Lung (tissue), 12 donors: ENCODE measurements around the gene TSPAN18. TPM values are rescaled to one million over a fixed set of nuclear protein-coding genes. Genes with fewer than 3 reads are reported as not detected.

Experiments
- ATAC-seq: fragments of 200-7000 bp; cut with Tn5 transposase; one replicate; pipeline ENCODE4 v1.9.1; 2020; ENCODE audit warnings: moderate number of reproducible peaks; ENCODE audit not compliant: insufficient read depth, low FRiP score
- DNase-seq, 3 donors: peaks; one replicate each; pipeline ENCODE4 v3.0.0-alpha.2; 2013 to 2017
- H3K27ac ChIP-seq, 2 donors: one replicate each; pipeline ENCODE4 v1.5.1; 2013; ENCODE audit warnings: mild to moderate bottlenecking in 2 of 2, moderate library complexity in 2 of 2, control low read depth in 1 of 2, inconsistent platforms in 1 of 2, low read depth in 1 of 2, low read length in 1 of 2
- H3K27me3 ChIP-seq, 3 donors: one replicate each; pipeline ENCODE4 v1.5.1; 2013; ENCODE audit warnings: low read length in 2 of 3; ENCODE audit not compliant: control insufficient read depth in 3 of 3, insufficient read depth in 3 of 3
- H3K36me3 ChIP-seq, 4 donors: one replicate each; pipeline ENCODE4 v1.5.1; 2013; ENCODE audit warnings: low read length in 4 of 4, mild to moderate bottlenecking in 1 of 4, moderate library complexity in 1 of 4; ENCODE audit not compliant: control insufficient read depth in 4 of 4, insufficient read depth in 4 of 4
- H3K4me1 ChIP-seq, 5 donors: one replicate each; pipeline ENCODE4 v1.5.1; 2013; ENCODE audit warnings: low read length in 5 of 5, mild to moderate bottlenecking in 2 of 5, moderate library complexity in 1 of 5; ENCODE audit not compliant: control insufficient read depth in 5 of 5, insufficient read depth in 5 of 5
- H3K4me3 ChIP-seq: one replicate; pipeline ENCODE4 v1.5.1; 2013; ENCODE audit warnings: mild to moderate bottlenecking, control low read depth, moderate library complexity
- H3K9ac ChIP-seq, 2 donors: one replicate each; pipeline ENCODE4 v1.5.1; 2013; ENCODE audit warnings: low read length in 2 of 2, control low read depth in 1 of 2; ENCODE audit not compliant: insufficient read depth in 1 of 2
- H3K9me3 ChIP-seq, 4 donors: one replicate each; pipeline ENCODE4 v1.5.1; 2013; ENCODE audit warnings: low read length in 3 of 4, mild to moderate bottlenecking in 1 of 4, moderate library complexity in 1 of 4; ENCODE audit not compliant: control insufficient read depth in 4 of 4, insufficient read depth in 3 of 4
- CTCF ChIP-seq: IDR thresholded peaks from 2 replicates; pipeline ENCODE4 v1.5.1; 2012; ENCODE audit warnings: mild to moderate bottlenecking; ENCODE audit errors: control extremely low read depth, extremely low read depth
- WGBS, 2 donors: extraction: QIAGEN DNeasy Blood & Tissue Kit; methylation state at CpG; one replicate each; pipeline ENCODE4 v1.1.7; 2013; 5-methylcytosine and 5-hydroxymethylcytosine counted together
- polyA plus RNA-seq, 2 donors: library from polyadenylated mRNA; stranded (reverse); fragments of 200-250 nt; gene quantifications; one replicate each; pipeline ENCODE4 v1.2.1, GENCODE V29; 2013
- total RNA-seq, 2 donors: library from RNA; depleted of rRNA in 1 of 2; stranded (reverse); fragments of >200 nt in 1 of 2; gene quantifications; one replicate each; pipeline ENCODE4 v1.2.1, GENCODE V29; 2014 to 2021
- donor health status: control.
- donor health status: control.
- donor health status: Bipolar disorder and iron deficiency.
- donor health status: healthy.
- donor health status: DM: yes; HTN: yes; CAD: no.

TSPAN18 gene
- total and polyA plus RNA-seq, 4 donors = 8.3 to 40.7 (median 21.4) TPM

GRCh38 chr11:44831605-44832394 lies 105.0 kb downstream of the TSPAN18 start:
- no peak overlapping the region for H3K27ac ChIP-seq
- H3K4me3 ChIP-seq = no peak overlapping the region
- H3K9me3 ChIP-seq = no peaks in the 10 kb centered on the region
- WGBS, 2 donors = 85 to 91% methylated on average over 10 of the region's 10 CpGs
- H3K27me3 ChIP-seq = no peaks in the 10 kb centered on the region
- no peak for TF ChIP-seq CTCF
- no peak for ATAC-seq
- H3K4me1 ChIP-seq = peaks cover 2 to 31% (median 7%) of the 10 kb centered on the region in 5 donors
- H3K9ac ChIP-seq = no peak overlapping the region
- DNase-seq = no peak
- H3K36me3 ChIP-seq = no peaks in the 10 kb centered on the region

- Histone ChIP-seq H3K4me1 (peaks cover 2 to 31% (median 7%) of the 10 kb centered on the region in 5 donors), H3K9ac (no peak overlapping the region), H3K27ac (no peak overlapping the region), H3K4me3 (no peak overlapping the region), H3K36me3 (no peaks in the 10 kb centered on the region), H3K9me3 (no peaks in the 10 kb centered on the region), H3K27me3 (no peaks in the 10 kb centered on the region)
- 83 to 92% methylated on average over 10 of the region's 10 CpGs for WGBS, 2 donors
- ATAC-seq (no peak), DNase-seq (no peak)
- TF ChIP-seq CTCF = no peak
Observed at GRCh38 chr11:44832452-44832851, 105.7 kb downstream of the TSPAN18 start.

GRCh38 chr11:44833221-44833876 lies 106.6 kb downstream of the TSPAN18 start:
- Histone ChIP-seq H3K27ac (no peak overlapping the region), H3K27me3 (no peaks in the 10 kb centered on the region), H3K9me3 (no peaks in the 10 kb centered on the region), H3K9ac (no peak overlapping the region), H3K36me3 (no peaks in the 10 kb centered on the region), H3K4me1 (peaks cover 2 to 31% (median 7%) of the 10 kb centered on the region in 5 donors), H3K4me3 (no peak overlapping the region)
- TF ChIP-seq CTCF = no peak
- WGBS, 2 donors = 74 to 89% methylated on average over 6 of the region's 6 CpGs
- no peak for DNase-seq
- no peak for ATAC-seq
